GM12872 (cell line): Measurements from ENCODE around the gene CREBBP.

Experiments
- TF ChIP-seq, protein P1 (sequence below): IDR thresholded peaks from 3 replicates; pipeline ENCODE4 v1.5.1; 2011; ENCODE audit warnings: low read depth, mild to moderate bottlenecking, low read length, moderate library complexity; ENCODE audit not compliant: insufficient read depth

Gene CREBBP

DNA sequence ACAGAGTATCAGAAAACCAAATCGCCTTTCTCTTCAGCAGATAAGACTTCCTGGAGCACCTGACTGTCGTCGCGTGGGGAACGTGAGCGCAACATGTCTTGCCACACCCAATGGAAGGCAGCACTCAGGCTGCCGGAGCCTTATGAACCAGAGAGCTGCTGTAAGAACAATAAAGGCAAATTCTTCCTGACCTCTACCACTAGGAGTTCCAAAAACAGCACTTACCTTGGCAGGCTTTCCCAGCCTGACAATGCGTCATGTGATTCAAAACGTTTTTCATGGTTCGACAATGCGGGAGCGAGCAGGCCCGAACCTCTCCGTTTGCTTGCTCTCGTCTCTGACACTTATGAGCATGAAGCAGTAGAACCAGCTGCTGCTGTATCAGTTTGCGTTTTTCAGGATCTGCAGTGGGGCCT is 87.3 kb downstream of the CREBBP start:
- TF ChIP-seq, protein P1, sequence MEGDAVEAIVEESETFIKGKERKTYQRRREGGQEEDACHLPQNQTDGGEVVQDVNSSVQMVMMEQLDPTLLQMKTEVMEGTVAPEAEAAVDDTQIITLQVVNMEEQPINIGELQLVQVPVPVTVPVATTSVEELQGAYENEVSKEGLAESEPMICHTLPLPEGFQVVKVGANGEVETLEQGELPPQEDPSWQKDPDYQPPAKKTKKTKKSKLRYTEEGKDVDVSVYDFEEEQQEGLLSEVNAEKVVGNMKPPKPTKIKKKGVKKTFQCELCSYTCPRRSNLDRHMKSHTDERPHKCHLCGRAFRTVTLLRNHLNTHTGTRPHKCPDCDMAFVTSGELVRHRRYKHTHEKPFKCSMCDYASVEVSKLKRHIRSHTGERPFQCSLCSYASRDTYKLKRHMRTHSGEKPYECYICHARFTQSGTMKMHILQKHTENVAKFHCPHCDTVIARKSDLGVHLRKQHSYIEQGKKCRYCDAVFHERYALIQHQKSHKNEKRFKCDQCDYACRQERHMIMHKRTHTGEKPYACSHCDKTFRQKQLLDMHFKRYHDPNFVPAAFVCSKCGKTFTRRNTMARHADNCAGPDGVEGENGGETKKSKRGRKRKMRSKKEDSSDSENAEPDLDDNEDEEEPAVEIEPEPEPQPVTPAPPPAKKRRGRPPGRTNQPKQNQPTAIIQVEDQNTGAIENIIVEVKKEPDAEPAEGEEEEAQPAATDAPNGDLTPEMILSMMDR = no peak

DNA sequence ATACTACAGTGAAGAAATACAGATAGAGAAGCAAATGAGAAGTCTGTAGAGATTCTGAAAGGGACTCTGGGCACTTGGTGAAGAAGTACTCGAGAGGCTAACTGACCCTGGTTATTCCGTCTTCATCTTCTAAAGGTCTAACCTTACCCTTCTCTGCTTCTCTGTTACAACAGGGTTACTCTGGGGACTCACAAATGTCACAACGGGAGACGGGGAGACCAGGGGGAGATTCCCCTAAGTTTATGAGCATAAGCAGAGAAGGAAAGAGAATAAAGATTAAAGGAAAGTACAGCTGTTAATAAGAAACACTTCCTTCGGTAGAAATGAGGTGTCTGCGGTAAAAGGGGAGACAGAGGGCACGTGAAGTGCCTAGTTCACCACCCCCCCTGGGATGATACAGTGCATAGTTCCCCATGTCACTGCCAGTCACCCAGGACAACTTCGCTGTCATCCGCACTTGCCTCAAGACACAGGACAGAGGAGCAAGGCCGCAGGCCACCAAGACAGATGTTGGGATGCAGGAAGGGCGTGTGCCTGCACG is 88.0 kb downstream of the CREBBP start:
- TF ChIP-seq, protein P1 = no peak

DNA sequence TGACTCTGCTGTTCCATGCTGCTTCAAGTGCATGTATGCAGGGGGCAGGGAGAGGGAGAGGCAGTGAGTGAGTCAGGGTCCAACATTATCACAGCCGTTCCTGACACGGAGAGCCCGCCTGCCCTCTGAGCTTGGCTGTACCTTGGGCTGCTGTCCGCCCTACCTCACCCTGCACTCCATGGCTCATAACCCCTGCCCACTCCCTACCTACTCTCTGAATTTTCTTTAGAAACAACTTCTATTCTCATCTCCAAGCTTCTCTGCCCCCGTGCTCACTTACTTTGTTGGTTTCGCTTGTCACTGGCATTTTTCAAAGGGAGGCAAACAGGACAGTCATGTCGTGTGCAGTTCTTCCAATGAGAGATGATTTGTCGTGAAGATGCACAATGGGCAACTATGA is 88.8 kb downstream of the CREBBP start:
- TF ChIP-seq, protein P1 = no peak

DNA sequence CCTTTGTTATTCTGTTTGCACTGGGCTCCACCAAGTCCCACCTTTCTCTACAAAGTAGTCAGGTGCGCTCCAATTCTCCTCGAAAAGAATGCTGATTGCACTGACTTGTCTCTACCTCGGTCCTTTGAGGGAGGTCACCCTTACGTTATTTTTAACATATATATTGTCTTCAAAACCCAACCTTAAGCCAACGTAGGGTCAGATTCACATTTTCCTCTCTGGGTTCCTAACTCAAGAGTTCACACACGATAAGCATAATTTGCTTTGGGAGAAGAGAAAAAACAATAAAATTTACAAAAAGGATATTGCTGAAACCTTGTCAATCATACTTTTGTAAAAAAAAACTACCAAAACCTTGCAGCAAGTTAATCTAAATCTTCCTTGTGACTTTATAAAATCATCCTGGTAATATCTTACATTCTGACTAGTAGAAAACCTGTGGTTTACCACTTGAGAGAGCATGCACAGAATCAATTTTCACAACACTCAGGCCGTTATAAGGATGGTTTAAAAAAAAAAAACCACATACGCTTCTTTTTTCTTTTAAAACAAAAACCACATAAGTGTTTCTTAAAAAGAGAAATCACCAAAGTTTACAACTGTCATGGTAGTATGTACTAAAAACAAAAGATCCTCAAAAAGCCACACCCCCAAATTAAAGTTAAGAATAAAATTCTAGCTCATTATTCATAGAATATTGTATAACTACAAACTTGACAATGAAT is 91.0 kb downstream of the CREBBP start:
- TF ChIP-seq, protein P1 = no peak

DNA sequence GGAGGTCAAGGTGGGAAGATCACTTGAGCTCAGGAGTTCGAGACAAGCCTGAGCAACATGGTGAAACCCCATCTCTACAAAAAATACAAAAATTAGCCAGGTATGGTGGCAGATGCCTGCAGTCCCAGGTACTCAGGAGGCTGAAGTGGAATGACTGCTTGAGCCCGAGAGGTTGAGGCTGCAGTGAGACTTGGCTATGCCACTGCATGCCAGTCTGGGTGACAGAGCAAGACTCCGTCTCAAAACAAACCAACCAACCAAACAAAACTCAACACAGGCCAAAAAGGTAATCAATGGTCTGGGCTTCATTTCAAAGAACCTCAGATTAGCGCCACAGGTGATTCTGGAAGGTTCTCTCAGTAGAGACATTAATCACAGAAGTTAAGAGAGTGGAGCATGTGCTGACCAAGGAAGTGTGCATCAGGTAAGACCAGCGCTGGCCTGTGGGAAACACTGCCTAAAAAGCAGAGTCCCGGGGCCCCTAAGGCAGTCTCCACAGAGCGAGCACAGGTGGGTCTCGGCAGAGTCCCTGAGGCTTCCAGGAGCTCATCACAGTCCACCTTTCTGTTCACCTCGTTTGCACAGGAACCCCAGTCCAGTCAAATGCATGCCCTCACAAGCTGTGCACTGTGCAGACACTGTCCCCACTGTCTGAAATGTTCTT is 91.7 kb downstream of the CREBBP start:
- TF ChIP-seq, protein P1 = no peak

DNA sequence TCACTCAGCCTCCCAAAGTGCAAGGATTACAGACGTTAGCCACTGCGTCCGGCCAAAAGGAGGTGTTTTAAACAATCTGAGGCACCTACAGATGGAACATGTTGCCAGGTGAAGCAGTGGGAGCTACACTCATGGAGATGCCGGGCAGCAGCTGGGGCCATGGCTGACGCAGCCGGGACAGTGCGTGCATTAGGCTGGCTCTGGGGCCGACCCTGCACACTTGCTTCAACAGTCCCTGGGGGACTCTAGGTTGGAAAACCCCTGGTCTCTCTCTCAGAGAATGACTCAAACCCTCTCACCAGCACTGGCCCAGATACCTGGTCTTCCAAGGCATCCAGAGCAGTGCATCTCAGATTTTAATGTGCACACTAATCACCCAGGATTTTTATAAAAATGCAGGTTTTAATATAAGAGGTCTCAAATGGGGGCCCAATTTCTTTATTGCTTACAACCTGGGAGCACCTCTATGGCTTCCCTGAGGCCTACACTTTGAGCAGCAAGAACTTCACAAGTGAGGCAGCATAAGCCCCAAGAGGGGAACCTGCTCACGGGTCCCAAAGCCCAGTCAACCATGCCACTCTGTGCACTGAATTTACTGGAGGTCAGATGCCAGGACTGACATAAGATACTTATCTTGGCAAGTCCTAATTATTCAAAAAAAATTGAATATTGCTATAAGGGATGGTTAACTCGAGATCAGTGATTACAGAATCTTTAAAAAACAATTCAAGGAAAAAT is 92.4 kb downstream of the CREBBP start:
- TF ChIP-seq, protein P1 = no peak

DNA sequence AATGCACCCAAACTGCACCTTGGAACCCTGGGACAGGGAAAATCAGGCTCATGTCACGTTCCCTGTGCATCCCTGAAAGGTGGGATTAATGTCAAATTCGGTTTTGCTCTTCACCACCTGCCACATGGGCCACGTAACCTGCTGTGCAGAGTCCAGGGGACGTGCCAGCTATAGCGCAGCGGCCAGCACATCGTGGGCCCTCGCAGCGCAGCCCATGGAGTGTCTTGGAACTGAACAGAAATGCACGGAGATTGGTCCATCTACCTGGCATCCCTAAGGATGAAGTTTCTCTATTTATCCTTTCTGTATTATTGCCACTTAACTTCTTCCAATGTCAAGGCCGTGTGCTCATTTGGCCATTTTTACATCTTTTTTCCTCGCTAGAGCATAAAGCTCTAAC is 95.1 kb downstream of the CREBBP start:
- TF ChIP-seq, protein P1 = no peak
